WI38 (cell line): Measurements from ENCODE around the gene GPHB5.
A peak's percentile ranks its signal among the peaks of the same experiment; 100 is the strongest.
"Not testable (repeated sequence)": the region's sequence is repeated elsewhere in the genome, so short reads cannot be mapped to it uniquely, and the experiment has no call there.

Experiments
- H3K4me3 ChIP-seq: 2 replicates; pipeline ENCODE4 v1.5.1; 2011; ENCODE audit warnings: low read depth, mild to moderate bottlenecking, control low read depth, low read length
- CTCF ChIP-seq: IDR thresholded peaks from 2 replicates; pipeline ENCODE4 v1.5.1; 2012; ENCODE audit warnings: low read depth, mild to moderate bottlenecking, control low read depth, low read length

Gene GPHB5

GRCh38 chr14:63308723-63309317 lies 9.9 kb downstream of the GPHB5 start:
- no peak overlapping the region for H3K4me3 ChIP-seq
- TF ChIP-seq CTCF, result peak; percentile 39

- H3K4me3 ChIP-seq, result not testable (repeated sequence)
Observed at GRCh38 chr14:63304429-63304828, 14.3 kb downstream of the GPHB5 start.

- no peak for TF ChIP-seq CTCF
- H3K4me3 ChIP-seq, result no peak overlapping the region
Observed at GRCh38 chr14:63301891-63302534, 16.7 kb downstream of the GPHB5 start.

GRCh38 chr14:63300854-63301253 lies 17.9 kb downstream of the GPHB5 start:
- no peak for TF ChIP-seq CTCF
- no peak overlapping the region for H3K4me3 ChIP-seq

GRCh38 chr14:63299351-63300110 lies 19.2 kb downstream of the GPHB5 start:
- TF ChIP-seq CTCF, result no peak
- H3K4me3 ChIP-seq, result no peak overlapping the region

GRCh38 chr14:63297372-63298063 lies 21.2 kb downstream of the GPHB5 start:
- H3K4me3 ChIP-seq, result no peak overlapping the region
- TF ChIP-seq CTCF, result no peak

DNA sequence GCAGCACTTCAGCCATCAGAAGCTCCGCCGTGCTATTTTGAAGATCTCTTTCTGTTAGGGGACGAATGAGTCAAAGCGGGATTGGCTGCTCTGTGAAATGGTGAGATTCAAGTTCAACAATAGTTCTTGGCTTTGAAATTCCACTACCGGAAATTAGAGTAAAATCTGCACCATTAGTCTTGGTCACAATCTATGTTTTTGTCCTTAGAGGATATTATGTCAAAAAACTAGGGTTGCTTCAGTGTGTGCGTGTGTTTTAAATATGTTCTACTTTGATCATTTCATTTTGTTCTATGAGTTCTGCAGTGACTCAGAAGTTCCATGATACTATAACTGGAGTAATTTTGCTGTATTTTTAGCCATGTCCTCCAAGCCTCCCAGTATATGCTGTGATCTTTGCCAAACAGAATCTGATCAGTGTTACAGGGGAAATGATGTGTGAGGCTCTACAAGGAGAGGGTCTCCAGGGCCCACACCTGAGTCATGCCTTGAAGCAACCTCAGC lies 22.6 kb downstream of the GPHB5 start:
- H3K4me3 ChIP-seq, result no peak overlapping the region
- TF ChIP-seq CTCF, result no peak
